GM19455 (cell line): ENCODE data around the gene KLHL5.

Experiments
- ATAC-seq: cut with Tn5 transposase; IDR thresholded peaks from one replicate; pipeline ENCODE4 v1.9.1; 2021; ENCODE audit not compliant: unreplicated experiment

KLHL5 gene

DNA sequence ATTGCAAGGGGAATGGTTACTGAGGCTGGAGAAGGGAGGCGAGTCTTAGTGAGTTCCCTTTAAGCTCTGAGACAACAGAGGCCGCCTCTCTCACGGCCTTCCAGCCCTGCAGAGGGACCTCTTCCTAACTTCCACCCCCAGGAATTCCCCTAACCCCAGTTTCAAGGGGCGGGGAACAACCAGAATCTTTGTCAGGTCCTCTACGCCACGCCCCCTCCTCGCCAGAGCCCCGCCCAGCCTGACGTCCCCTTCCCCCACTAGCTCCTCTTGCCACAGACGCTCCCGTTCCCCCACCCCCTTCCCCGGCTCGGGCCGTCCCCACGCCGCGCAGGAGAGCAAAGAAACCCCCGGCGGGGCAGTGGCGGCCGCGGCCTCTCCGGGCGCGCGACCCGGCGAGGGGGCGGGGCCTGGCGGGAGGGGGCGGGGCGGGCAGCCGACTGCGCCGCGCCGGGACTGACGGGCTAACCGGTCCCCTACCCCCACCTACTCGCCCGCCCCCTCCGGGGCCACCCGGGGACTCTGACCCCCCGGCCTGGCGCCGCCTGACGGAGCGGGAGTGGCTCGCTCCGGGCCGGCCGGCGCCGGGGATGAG, 17.6 kb upstream of the KLHL5 start:
- ATAC-seq: peak; percentile 65

GRCh38 chr4:39044956-39045826, 16.8 kb upstream of the KLHL5 start:
- ATAC-seq: peak; percentile 30

GRCh38 chr4:39045827-39046221, 16.2 kb upstream of the KLHL5 start:
- ATAC-seq: no peak

DNA sequence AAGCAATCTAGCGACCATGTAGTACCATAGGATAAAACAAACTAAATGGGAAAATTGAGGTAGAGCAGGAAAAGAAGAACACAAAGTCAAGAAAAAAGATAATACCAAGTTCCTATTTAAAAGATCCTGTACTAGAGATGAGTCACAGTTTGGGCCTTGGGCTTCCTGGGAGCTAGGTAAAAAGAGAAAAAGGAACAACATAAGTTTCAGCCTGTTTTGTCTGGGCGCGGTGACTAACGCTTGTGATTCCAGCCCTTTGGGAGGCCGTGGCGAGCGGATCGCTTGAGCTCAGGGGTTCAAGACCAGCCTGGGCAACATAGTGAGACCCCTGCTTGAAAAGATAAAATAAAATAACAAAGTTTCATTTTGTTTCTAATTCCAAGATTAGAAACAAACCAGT, 15.8 kb upstream of the KLHL5 start:
- no peak for ATAC-seq

- no peak for ATAC-seq
These were observed 14.4 kb upstream of the KLHL5 start for GRCh38 chr4:39047681-39048080.

GRCh38 chr4:39048311-39048710, 13.7 kb upstream of the KLHL5 start:
- ATAC-seq: no peak

DNA sequence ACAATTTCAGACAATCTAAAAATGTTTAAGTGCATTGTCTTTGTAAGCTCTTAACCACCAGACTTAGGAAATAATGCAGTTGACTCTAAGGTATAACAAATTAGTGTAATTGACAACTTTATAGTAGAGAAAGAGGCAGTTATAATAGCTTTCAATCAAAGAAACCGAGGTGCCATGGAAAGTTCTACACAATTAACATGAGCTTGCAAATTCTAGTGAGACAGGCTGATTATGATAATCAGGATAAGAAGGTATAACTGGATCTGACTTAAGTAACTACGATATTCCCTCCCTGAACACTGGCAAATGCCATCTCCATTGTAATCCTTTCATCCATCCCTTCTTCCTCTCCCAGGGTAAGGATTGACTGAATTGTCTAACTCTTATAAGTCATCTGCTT, 11.4 kb upstream of the KLHL5 start:
- ATAC-seq: no peak

DNA sequence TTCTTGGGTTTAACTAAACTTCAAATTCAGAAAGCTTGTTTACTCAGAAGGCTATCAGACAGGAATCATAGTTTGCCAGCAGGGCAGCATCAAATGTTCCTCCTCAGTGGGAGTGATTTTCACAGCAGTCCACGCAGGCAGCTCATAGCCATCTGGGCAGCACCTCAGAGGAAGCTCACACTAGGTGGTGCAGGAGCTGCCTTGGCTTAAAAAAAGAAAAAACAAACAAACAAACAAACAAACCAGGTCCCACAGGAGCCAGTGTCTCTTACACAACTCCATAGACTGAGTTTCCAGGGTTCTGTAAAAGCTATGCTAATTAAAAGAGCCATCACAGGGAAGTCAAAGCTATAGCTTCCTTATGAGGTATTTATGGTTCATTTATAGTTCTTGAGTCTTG, 10.5 kb upstream of the KLHL5 start:
- no peak for ATAC-seq

GRCh38 chr4:39053983-39054382, 8.0 kb upstream of the KLHL5 start:
- no peak for ATAC-seq

- no peak for ATAC-seq
These were observed 7.5 kb upstream of the KLHL5 start for GRCh38 chr4:39054497-39054896.

DNA sequence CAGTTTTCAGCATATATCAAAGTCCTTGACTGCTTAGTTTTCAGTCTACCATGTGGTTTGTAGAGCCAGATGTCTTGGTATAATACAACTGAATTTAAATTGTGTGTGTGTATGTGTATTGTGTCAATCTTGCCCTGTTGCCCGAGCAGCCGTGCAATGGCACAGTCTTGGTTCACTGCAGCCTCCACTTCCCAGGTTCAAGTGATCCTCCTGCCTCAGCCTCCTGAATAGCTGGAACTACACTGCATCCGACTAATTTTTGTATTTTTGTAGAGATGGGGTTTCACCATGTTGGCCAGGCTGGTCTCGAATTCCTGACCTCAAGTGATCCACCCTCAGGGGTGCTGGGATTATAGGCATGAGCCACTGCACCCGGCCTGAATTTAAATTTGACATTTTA, 6.0 kb upstream of the KLHL5 start:
- no peak for ATAC-seq

GRCh38 chr4:39061457-39061856, 575 bp upstream of the KLHL5 start:
- no peak for ATAC-seq

- ATAC-seq: no peak
These were observed 702 bp downstream of the KLHL5 start for GRCh38 chr4:39062770-39063097.

DNA sequence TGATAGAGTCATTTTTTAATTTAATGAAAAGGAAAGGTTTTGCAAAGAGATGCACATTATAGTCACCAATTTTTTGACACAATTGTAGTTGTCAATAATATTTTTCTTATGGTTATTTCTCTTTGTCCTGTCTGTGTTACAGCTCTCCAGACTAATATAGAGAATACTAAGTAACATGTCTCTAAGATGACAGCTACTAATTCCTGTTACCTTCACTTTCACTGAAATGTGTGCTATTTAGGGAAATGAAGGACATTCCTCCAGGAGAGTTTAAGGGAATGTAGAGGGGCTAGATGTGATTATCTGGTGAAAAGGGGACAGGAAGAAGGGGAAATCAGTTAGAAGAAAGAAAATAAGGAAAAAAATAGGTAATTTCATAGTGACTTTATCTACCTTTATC, 1.4 kb downstream of the KLHL5 start:
- ATAC-seq: no peak

DNA sequence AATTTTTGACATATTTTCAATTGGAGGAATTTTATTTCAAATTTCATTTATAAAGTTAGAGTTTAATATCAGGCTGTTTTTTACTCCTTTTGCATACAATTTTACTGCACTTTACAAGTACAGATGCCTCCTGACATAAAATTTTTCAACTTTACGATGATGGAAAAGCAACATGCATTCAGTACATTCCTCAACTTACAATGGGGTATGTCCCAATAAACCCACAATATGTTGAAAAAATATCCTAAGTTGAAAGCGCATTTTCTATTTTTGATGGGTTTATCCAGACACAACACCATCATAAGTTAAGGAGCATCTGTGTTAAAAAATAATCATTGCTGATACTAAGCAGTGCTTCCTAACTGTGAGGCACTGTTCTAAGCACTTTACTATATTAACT, 4.3 kb downstream of the KLHL5 start:
- ATAC-seq: no peak

DNA sequence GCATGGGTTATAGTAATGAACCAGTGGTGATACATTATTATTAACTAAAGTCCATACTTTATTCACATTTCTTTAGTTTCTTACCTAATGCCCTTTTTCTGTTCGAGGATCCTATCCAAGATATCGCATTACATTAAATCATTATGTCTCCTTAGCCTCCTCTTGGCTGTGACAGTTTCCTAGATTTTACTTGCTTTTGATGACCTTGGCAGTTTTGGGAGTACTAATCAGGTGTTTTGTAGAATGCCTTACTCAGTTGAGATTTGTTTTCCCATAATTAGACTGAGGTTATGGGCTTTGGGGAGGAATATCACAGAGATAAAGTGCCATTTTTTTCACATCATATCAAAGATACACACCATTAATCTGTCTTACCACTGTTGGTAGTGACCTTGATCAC, 5.0 kb downstream of the KLHL5 start:
- ATAC-seq: no peak

GRCh38 chr4:39067451-39067850, 5.4 kb downstream of the KLHL5 start:
- ATAC-seq: no peak

DNA sequence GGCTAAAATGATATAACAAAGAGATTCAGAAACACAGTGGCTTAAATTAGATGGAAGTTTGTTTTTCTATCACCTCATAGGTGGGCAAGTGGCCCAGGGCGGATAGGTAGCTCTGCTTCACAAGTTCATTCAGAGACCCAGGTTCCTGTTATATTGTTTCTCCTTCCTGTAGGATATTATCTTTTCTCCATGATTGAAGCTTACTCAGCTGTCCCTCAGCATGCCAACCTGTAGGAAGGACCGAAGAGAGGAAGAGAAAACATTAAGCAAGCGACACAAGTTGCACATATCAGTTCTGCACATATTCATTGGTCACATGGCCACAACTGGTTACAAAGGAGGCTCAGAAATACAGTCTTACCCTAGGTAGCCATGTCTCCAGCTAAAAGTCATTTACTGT, 6.9 kb downstream of the KLHL5 start:
- ATAC-seq: no peak

DNA sequence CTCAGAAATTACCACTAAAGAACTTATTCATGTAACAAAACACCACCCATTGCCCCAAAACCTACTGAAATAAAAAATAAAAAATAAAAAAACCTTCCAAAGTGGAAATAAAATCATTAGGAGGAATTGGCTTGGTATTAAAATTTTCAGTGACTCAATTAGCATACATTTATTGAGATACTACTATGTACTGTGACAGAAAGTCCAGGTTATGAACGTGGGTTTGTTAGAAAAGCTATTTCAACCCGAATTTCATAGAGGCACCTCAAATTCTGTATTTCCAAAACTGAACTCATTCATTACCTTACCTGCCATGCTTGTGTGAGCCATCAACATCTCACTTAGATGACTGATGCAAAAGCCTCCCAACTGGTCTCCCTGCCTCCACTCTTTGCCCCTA, 16.8 kb downstream of the KLHL5 start:
- ATAC-seq: no peak

DNA sequence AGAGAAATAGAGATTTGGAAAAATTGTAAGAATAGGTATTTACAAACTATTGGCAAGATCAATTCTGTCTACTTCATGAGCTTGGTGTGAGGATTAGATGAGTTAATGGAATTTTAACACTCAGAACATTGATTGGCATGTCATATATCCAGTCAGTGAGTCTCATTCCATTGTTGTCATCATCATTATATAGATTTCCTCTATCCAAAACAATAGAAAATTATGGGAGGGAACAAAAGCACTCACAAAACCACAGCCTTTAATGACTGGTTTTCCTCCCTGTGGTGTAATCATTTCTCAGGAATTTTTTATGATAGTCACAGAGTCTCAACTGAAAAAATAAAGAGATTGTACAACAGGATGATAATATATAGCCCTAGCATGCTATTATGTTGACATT, 21.1 kb downstream of the KLHL5 start:
- ATAC-seq: no peak

DNA sequence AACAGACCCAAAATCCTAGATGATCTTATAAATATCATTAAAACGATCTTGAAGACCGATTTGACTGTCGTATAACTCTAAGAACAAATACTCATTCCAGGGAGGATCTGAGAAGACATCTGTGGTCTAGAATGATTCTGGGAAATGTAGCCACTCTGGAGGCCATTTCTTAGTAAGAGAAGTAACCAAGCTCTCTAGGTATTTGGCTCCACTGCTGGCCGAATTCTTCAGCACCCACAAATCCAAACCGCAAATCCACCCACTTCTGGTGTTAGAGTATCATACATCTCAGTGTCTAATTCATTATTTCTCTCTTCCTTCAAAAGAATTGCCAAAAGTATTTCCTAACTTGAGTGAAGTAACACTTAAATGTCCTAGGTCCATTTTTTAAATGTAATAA, 23.9 kb downstream of the KLHL5 start:
- ATAC-seq: no peak

DNA sequence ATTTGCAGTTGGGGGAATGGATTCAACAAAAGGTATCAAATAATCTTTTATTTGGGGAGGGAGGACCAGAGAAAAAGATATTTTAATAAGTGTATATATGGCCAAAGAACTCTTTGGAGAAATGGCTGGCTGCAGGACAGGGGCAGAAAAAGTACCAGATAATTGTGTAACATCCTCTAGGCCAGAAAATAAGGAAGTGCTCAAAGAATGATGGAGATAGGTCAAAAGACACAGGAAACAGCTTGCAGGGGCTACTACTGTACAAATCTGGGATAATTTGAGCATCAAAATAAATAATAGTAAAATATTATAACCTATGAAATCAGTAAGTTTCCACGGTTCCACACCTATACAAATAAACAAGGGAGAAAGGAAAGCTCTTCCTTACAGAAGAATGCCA, 34.8 kb downstream of the KLHL5 start:
- ATAC-seq: no peak

DNA sequence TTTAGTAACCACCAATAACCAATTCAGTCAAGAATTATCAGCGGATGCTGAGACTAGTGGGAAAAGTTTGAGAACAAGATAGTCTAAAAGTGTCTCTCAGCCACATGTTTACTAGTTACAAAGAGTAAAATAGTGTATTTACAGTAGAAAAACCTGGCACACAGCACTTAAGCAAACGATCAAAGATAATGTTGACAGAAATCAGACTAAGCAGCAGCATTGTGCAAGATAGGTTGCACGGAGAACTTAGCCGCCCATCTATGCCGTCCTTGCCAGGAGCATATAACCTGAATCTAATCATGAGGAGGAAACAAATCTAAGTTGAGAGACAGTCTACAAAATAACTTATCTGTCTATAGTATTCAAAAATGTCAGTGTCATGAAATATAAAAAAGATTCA, 35.3 kb downstream of the KLHL5 start:
- ATAC-seq: no peak
